K562 (cell line): ENCODE data around the gene CCDC195. TPM values are rescaled to one million over a fixed set of nuclear protein-coding genes. Genes with fewer than 3 reads are reported as not detected.

Experiments
- ATAC-seq: fragments of 200-7000 bp; cut with Tn5 transposase; 3 replicates; pipeline ENCODE4 v1.9.1; 2020; ENCODE audit warnings: moderate library complexity
- BruUV-seq: library from RNA; stranded (reverse); fragments of 400-500 nt; replicated peaks from 2 replicates; lab custom pipeline; 2021; lab: Mats Ljungman, UMichigan
- CTCF ChIA-PET: fragments of 300-600 bp; formaldehyde crosslinking; extraction: SDS; loops from one replicate; lab custom pipeline; 2021; ENCODE audit warnings: low intra/inter-chr PET ratio; lab: Yijun Ruan, JAX
- POLR2A ChIA-PET: fragments of 300-600, 350-650 bp; sonication (Branson Sonifier 250); formaldehyde crosslinking; extraction: SDS; loops from one replicate; lab custom pipeline; 2021; ENCODE audit warnings: antibody characterized with exemption, inconsistent platforms; lab: Yijun Ruan, JAX
- DNase-seq, 4 experiments: peaks; one replicate each; pipeline versions ENCODE4 v3.0.0 to v3.0.0-alpha.2; 2011 to 2018; ENCODE audit warnings: low spot score in 3 of 4, mixed read lengths in 3 of 4; ENCODE audit errors: extremely low read depth in 1 of 4
- FAIRE-seq: peaks from 2 replicates; lab custom pipeline; 2011; peaks lifted over from hg19 to GRCh38; lab: Jason Lieb, UNC
- H2AFZ ChIP-seq: 2 replicates; pipeline ENCODE4 v1.6.0; 2011; ENCODE audit warnings: low read depth, low read length, control low read depth, inconsistent platforms
- H3K27ac ChIP-seq: fragments of 200-600 bp; 3 replicates; pipeline ENCODE4 v1.8.0; 2011; ENCODE audit warnings: low read depth, mild to moderate bottlenecking, control low read depth, inconsistent platforms, low read length, moderate library complexity, mixed read lengths; ENCODE audit errors: extremely low read depth
- H3K27me3 ChIP-seq, 2 experiments: fragments of 300-600 bp in 1 of 2; 2 replicates in 1 of 2; 3 replicates in 1 of 2; pipeline versions ENCODE4 v1.6.0 to v1.8.0; 2011; ENCODE audit warnings: inconsistent platforms in 2 of 2, low read length in 2 of 2, mild to moderate bottlenecking in 1 of 2, mixed read lengths in 1 of 2, moderate library complexity in 1 of 2; ENCODE audit not compliant: control insufficient read depth in 2 of 2, insufficient read depth in 2 of 2
- H3K36me3 ChIP-seq: fragments of 300-600 bp; 3 replicates; pipeline ENCODE4 v1.8.0; 2011; ENCODE audit warnings: mild to moderate bottlenecking, low read length, inconsistent platforms; ENCODE audit not compliant: control insufficient read depth, insufficient read depth
- H3K4me1 ChIP-seq, 2 experiments: fragments of 200-600 bp in 1 of 2; replicated peaks in 1 of 2; 2 replicates in 1 of 2; 3 replicates in 1 of 2; pipeline versions ENCODE4 v1.5.1 to v1.8.0; 2011; ENCODE audit warnings: inconsistent platforms in 2 of 2, low read length in 2 of 2, mild to moderate bottlenecking in 1 of 2, mixed read lengths in 1 of 2, moderate library complexity in 1 of 2; ENCODE audit not compliant: control insufficient read depth in 2 of 2, insufficient read depth in 2 of 2
- H3K4me2 ChIP-seq: 2 replicates; pipeline ENCODE4 v1.6.1; 2011; ENCODE audit warnings: low read length, control low read depth, inconsistent platforms, mixed read lengths; ENCODE audit not compliant: insufficient read depth
- H3K4me3 ChIP-seq: fragments of 200-600 bp; sonication (generic), shearing (Covaris generic); 2 replicates; pipeline ENCODE4 v1.5.1; 2016; ENCODE audit warnings: control low read depth, inconsistent platforms
- H3K79me2 ChIP-seq: fragments of 200-600 bp; 3 replicates; pipeline ENCODE4 v1.8.0; 2011; ENCODE audit warnings: low read length, inconsistent platforms; ENCODE audit not compliant: control insufficient read depth, insufficient read depth
- H3K9ac ChIP-seq, 2 experiments: 2 replicates each; pipeline versions ENCODE4 v1.6.0 to v1.6.1; 2011; ENCODE audit warnings: low read depth in 2 of 2, low read length in 2 of 2, control low read depth in 1 of 2, inconsistent platforms in 1 of 2, mild to moderate bottlenecking in 1 of 2, mixed read lengths in 1 of 2; ENCODE audit not compliant: insufficient read depth in 1 of 2
- H3K9me1 ChIP-seq: one replicate; pipeline ENCODE4 v1.6.0; 2011; ENCODE audit warnings: inconsistent platforms, mild to moderate bottlenecking, low read length, moderate library complexity; ENCODE audit not compliant: control insufficient read depth, insufficient read depth
- H3K9me3 ChIP-seq: replicated peaks from 2 replicates; pipeline ENCODE4 v1.5.1; 2011; ENCODE audit warnings: low read depth, low read length, inconsistent platforms; ENCODE audit not compliant: control insufficient read depth, insufficient read depth
- H4K20me1 ChIP-seq: replicated peaks from 2 replicates; pipeline ENCODE4 v1.6.1; 2011; ENCODE audit warnings: low read length, inconsistent platforms, mixed read lengths; ENCODE audit not compliant: control insufficient read depth, insufficient read depth
- HNRNPUL1 ChIP-seq: fragments of 200-400 bp; formaldehyde crosslinking; IDR thresholded peaks from 2 replicates; pipeline ENCODE4 v1.6.1; 2017; ENCODE audit warnings: low read length
- MXI1 ChIP-seq: IDR thresholded peaks from 2 replicates; pipeline ENCODE4 v1.6.1; 2011; ENCODE audit warnings: low read depth, mild to moderate bottlenecking, improper control_type of control experiment, low read length
- NELFE ChIP-seq: IDR thresholded peaks from 2 replicates; pipeline ENCODE4 v1.6.1; 2011; ENCODE audit warnings: mild to moderate bottlenecking; ENCODE audit not compliant: insufficient read depth, insufficient read length
- NFXL1 ChIP-seq: fragments of 450-650 bp; formaldehyde crosslinking; IDR thresholded peaks from 2 replicates; pipeline ENCODE4 v1.4.0; 2021; ENCODE audit warnings: mild to moderate bottlenecking
- TAF15 ChIP-seq: fragments of 200-400 bp; formaldehyde crosslinking; IDR thresholded peaks from 2 replicates; pipeline ENCODE4 v1.6.1; 2017; ENCODE audit warnings: mild to moderate bottlenecking, low read depth, low read length, moderate library complexity
- TRIM24 ChIP-seq, 2 experiments: fragments of 450-650 bp; IDR thresholded peaks; 2 replicates each; pipeline ENCODE4 v1.6.1; 2016
- YY1 ChIP-seq, 3 experiments: IDR thresholded peaks; 2 replicates each; pipeline ENCODE4 v1.6.1; 2011; ENCODE audit warnings: low read length in 2 of 3, mild to moderate bottlenecking in 2 of 3, moderate library complexity in 2 of 3, borderline replicate concordance in 1 of 3, control low read depth in 1 of 3, low read depth in 1 of 3; ENCODE audit not compliant: insufficient read depth in 3 of 3, insufficient replicate concordance in 2 of 3, control insufficient read depth in 1 of 3, insufficient read length in 1 of 3; ENCODE audit errors: extremely low read depth in 1 of 3
- WGBS: fragments of 100-300 bp; shearing (Covaris generic); methylation state at CpG from one replicate; pipeline ENCODE4 v1.1.6; 2016; ENCODE audit warnings: low coverage, mixed read lengths; ENCODE audit not compliant: insufficient coverage; ENCODE audit errors: missing lambda C conversion rate; 5-methylcytosine and 5-hydroxymethylcytosine counted together
- in situ Hi-C: fragments of 300-500 bp; cut with MboI; formaldehyde crosslinking; loops from 4 replicates; pipeline ENCODE4 v1.15.0; 2018; ENCODE audit warnings: inconsistent platforms, mixed read lengths
- intact Hi-C: fragments of 100-400 bp; cut with micrococcal nuclease; formaldehyde crosslinking; loops from 2 replicates; pipeline ENCODE4 v1.14.2; 2022
- polyA plus RNA-seq, 8 experiments: library from polyadenylated mRNA; depleted of rRNA in 4 of 8; stranded (reverse) in 5 of 8; unstranded in 3 of 8; fragments of >200 nt; fragmentation: Nextera tagmentation in 2 of 8; fragmentation: Illumina TruSeq in 1 of 8; extraction: Ambion mirVana in 2 of 8; extraction: Trizol in 1 of 8; gene quantifications; 2 replicates each; pipeline versions ENCODE4 v1.2.1 to v1.2.3, GENCODE V29; 2011 to 2014; ENCODE audit warnings: inconsistent platforms in 1 of 8, missing spikeins in 1 of 8
- total RNA-seq, 7 experiments: library from RNA; depleted of rRNA in 6 of 7; stranded (reverse); fragments of >200 nt in 6 of 7; fragmentation: Illumina TruSeq in 2 of 7; extraction: Trizol in 2 of 7; gene quantifications; 2 replicates each; pipeline versions ENCODE4 v1.2.1 to v1.2.3, GENCODE V29; 2011 to 2021; ENCODE audit warnings: low replicate concordance in 1 of 7
- TF ChIP-seq, protein P1 (sequence below): fragments of 450-650 bp; formaldehyde crosslinking; IDR thresholded peaks from 2 replicates; pipeline ENCODE4 v1.4.0; 2022; ENCODE audit warnings: missing genetic modification characterization
- TF ChIP-seq, protein P2 (sequence below): fragments of 450-650 bp; IDR thresholded peaks from 2 replicates; pipeline ENCODE4 v1.6.1; 2016; ENCODE audit warnings: mild to moderate bottlenecking, moderate library complexity

CCDC195 gene
- total and polyA plus RNA-seq, 9 of the 15 experiments (the other 6 are each of a cell fraction or from before 2014, with no cell fraction given), result not detected

DNA sequence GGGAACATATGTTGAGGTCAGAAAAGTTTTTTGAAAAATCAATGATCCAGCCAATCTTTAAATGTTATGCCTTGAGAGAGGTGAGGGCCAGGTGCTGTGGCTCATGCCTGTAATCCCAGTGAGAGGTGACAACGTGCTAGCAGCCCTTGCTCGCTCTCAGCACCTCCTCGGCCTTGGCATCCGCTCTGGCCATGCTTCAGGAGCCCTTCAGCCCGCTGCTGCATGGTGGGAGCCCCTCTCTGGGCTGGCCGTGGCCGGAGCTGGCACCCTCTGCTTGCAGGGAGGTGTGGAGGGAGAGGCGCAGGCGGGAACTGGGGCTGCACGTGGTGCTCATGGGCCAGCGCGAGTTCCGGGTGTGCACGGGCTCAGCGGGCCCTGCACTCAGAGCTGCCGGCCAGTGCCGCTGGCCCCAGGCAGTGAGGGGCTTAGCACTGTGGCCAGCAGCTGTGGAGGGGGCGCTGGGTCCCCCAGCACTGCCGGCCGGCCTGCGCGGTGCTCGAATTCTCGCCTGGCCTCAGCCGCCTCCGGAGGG is 61.1 kb downstream of the CCDC195 start:
- H3K9me1 ChIP-seq, result no peaks in the 10 kb centered on the region
- intact Hi-C loops (no loop called here), in situ Hi-C loops (no loop called here)
- H2AFZ ChIP-seq, result no peak overlapping the region
- H3K27ac ChIP-seq, result no peak overlapping the region
- H3K4me1 ChIP-seq, result no peaks in the 10 kb centered on the region; a peak in 1 of 5 replicates
- ATAC-seq (no peak), DNase-seq (no peak), FAIRE-seq (no peak)
- ChIA-PET CTCF (no interaction called here), POLR2A (no interaction called here)
- H3K79me2 ChIP-seq, result no peaks in the 10 kb centered on the region
- 4% methylated on average over 12 of the region's 26 CpGs for WGBS
- no peak overlapping the region for H3K4me2 ChIP-seq
- H3K4me3 ChIP-seq, result no peak overlapping the region
- BruUV-seq, result no TSS peak
- H3K27me3 ChIP-seq, result 0 out of 5 replicates have a peak, but pooled peaks cover 0 to 6% of the 10 kb centered on the region in 2 experiments
- no peaks in the 10 kb centered on the region for H3K36me3 ChIP-seq
- no peaks in the 10 kb centered on the region for H4K20me1 ChIP-seq
- no peaks in the 10 kb centered on the region for H3K9me3 ChIP-seq
- H3K9ac ChIP-seq, result no peak overlapping the region
- TF ChIP-seq, protein P1, sequence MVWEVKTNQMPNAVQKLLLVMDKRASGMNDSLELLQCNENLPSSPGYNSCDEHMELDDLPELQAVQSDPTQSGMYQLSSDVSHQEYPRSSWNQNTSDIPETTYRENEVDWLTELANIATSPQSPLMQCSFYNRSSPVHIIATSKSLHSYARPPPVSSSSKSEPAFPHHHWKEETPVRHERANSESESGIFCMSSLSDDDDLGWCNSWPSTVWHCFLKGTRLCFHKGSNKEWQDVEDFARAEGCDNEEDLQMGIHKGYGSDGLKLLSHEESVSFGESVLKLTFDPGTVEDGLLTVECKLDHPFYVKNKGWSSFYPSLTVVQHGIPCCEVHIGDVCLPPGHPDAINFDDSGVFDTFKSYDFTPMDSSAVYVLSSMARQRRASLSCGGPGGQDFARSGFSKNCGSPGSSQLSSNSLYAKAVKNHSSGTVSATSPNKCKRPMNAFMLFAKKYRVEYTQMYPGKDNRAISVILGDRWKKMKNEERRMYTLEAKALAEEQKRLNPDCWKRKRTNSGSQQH (CRISPR knock-in tag), result no peak
- TF ChIP-seq HNRNPUL1 (no peak), NELFE (no peak), MXI1 (no peak), NFXL1 (CRISPR knock-in tag) (no peak), TAF15 (no peak), TRIM24 (IDR thresholded peaks at IDR 0.05) (no peak), YY1 (IDR thresholded peaks at IDR 0.05; ENCODE audit: borderline replicate concordance in 1 of 3, control insufficient read depth in 1 of 3, extremely low read depth in 1 of 3, insufficient read depth in 3 of 3, insufficient read length in 1 of 3, insufficient replicate concordance in 2 of 3, low read depth in 1 of 3, low read length in 2 of 3) (no peak)
- TF ChIP-seq, protein P2, sequence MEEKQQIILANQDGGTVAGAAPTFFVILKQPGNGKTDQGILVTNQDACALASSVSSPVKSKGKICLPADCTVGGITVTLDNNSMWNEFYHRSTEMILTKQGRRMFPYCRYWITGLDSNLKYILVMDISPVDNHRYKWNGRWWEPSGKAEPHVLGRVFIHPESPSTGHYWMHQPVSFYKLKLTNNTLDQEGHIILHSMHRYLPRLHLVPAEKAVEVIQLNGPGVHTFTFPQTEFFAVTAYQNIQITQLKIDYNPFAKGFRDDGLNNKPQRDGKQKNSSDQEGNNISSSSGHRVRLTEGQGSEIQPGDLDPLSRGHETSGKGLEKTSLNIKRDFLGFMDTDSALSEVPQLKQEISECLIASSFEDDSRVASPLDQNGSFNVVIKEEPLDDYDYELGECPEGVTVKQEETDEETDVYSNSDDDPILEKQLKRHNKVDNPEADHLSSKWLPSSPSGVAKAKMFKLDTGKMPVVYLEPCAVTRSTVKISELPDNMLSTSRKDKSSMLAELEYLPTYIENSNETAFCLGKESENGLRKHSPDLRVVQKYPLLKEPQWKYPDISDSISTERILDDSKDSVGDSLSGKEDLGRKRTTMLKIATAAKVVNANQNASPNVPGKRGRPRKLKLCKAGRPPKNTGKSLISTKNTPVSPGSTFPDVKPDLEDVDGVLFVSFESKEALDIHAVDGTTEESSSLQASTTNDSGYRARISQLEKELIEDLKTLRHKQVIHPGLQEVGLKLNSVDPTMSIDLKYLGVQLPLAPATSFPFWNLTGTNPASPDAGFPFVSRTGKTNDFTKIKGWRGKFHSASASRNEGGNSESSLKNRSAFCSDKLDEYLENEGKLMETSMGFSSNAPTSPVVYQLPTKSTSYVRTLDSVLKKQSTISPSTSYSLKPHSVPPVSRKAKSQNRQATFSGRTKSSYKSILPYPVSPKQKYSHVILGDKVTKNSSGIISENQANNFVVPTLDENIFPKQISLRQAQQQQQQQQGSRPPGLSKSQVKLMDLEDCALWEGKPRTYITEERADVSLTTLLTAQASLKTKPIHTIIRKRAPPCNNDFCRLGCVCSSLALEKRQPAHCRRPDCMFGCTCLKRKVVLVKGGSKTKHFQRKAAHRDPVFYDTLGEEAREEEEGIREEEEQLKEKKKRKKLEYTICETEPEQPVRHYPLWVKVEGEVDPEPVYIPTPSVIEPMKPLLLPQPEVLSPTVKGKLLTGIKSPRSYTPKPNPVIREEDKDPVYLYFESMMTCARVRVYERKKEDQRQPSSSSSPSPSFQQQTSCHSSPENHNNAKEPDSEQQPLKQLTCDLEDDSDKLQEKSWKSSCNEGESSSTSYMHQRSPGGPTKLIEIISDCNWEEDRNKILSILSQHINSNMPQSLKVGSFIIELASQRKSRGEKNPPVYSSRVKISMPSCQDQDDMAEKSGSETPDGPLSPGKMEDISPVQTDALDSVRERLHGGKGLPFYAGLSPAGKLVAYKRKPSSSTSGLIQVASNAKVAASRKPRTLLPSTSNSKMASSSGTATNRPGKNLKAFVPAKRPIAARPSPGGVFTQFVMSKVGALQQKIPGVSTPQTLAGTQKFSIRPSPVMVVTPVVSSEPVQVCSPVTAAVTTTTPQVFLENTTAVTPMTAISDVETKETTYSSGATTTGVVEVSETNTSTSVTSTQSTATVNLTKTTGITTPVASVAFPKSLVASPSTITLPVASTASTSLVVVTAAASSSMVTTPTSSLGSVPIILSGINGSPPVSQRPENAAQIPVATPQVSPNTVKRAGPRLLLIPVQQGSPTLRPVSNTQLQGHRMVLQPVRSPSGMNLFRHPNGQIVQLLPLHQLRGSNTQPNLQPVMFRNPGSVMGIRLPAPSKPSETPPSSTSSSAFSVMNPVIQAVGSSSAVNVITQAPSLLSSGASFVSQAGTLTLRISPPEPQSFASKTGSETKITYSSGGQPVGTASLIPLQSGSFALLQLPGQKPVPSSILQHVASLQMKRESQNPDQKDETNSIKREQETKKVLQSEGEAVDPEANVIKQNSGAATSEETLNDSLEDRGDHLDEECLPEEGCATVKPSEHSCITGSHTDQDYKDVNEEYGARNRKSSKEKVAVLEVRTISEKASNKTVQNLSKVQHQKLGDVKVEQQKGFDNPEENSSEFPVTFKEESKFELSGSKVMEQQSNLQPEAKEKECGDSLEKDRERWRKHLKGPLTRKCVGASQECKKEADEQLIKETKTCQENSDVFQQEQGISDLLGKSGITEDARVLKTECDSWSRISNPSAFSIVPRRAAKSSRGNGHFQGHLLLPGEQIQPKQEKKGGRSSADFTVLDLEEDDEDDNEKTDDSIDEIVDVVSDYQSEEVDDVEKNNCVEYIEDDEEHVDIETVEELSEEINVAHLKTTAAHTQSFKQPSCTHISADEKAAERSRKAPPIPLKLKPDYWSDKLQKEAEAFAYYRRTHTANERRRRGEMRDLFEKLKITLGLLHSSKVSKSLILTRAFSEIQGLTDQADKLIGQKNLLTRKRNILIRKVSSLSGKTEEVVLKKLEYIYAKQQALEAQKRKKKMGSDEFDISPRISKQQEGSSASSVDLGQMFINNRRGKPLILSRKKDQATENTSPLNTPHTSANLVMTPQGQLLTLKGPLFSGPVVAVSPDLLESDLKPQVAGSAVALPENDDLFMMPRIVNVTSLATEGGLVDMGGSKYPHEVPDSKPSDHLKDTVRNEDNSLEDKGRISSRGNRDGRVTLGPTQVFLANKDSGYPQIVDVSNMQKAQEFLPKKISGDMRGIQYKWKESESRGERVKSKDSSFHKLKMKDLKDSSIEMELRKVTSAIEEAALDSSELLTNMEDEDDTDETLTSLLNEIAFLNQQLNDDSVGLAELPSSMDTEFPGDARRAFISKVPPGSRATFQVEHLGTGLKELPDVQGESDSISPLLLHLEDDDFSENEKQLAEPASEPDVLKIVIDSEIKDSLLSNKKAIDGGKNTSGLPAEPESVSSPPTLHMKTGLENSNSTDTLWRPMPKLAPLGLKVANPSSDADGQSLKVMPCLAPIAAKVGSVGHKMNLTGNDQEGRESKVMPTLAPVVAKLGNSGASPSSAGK, result no peak
